NCI-H128 (cell line): ENCODE results near the gene ALDH2.
"Not testable (repeated sequence)": the region's sequence is repeated elsewhere in the genome, so short reads cannot be mapped to it uniquely, and the experiment has no call there.

Experiments used
- DNase-seq: peaks from one replicate; lab custom pipeline; 2025; ENCODE audit not compliant: unreplicated experiment; lab: John Stamatoyannopoulos, UW

The ALDH2 gene

GRCh38 chr12:111766608-111767361 lies at the start of gene ALDH2:
Gene ALDH2, plus strand, starts transcription at chr12:111766933. Its CDS starts 50 bp downstream, at chr12:111766983.
- no peak for DNase-seq

DNA sequence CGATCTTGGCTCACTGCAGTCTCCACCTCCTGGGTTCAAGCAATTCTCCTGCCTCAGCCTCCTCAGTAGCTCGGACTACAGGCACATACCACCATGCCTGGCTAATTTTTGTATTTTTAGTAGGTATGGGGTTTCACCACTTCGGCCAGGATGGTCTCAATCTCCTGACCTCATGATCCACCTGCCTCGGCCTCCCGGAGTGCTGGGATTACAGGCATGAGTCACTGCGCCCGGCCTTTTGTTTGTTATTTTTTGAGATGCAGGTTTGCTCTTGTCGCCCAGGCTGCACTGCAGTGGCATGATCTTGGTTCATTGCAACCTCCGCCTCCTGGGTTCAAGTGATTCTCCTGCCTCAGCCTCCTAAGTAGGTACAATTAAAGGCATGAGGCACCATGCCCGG lies 47.4 kb upstream of the ALDH2 start:
- not testable (repeated sequence) for DNase-seq

DNA sequence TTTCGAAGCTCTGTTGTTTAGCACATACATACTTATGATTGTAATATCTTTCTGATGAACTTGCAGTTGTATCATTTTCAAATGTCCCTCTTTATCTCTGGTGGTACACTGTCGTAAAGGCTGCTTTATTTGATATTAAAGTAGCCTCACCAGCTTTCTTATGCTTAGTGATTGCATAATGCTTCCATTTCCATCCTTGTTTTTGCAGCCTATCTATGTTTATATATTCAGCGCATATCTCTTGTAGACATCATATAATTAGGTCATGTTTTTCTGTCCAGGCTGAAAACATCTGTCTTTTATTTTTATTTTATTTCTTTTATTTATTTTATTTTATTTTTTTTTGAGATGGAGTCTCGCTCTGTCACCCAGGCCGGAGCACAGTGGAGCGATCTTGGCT lies 46.3 kb upstream of the ALDH2 start:
- no peak for DNase-seq

DNA sequence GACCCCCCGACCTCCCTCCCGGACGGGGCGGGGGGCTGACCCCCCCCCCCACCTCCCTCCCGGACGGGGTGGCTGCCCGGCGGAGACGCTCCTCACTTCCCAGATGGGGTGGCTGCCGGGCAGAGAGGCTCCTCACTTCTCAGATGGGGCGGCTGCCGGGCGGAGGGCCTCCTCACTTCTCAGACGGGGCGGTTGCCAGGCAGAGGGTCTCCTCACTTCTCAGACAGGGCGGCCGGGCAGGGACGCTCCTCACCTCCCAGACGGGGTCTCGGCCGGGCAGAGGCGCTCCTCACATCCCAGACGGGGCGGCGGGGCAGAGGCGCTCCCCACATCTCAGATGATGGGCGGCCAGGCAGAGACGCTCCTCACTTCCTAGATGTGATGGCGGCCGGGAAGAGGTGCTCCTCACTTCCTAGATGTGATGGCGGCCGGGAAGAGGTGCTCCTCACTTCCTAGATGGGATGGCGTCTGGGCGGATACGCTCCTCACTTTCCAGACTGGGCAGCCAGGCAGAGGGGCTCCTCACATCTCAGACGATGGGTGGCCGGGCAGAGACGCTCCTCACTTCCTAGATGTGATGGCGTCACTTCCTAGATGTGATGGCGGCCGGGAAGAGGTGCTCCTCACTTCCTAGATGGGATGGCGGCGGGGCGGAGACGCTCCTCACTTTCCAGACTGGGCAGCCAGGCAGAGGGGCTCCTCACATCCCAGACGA lies 42.9 kb upstream of the ALDH2 start:
- DNase-seq, result not testable (repeated sequence)

DNA sequence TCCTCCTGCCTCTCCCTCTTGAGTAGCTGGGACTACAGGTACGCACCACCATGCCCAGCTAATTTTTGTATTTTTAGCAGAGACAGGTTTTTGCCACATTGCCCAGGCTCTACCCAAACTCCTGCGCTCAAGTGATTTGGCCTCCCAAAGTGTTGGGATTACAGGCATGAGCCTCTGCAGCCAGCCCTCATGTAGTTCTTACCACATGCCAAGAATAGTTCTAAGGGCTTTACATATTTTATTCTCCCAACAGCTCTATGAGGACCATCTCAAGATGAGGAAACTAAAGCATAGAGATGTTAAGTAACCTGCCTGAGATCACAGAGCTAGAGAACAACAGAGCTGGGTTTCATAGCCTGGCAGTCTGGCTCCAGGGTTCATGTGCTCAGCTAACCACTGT lies 37.9 kb upstream of the ALDH2 start:
- no peak for DNase-seq

DNA sequence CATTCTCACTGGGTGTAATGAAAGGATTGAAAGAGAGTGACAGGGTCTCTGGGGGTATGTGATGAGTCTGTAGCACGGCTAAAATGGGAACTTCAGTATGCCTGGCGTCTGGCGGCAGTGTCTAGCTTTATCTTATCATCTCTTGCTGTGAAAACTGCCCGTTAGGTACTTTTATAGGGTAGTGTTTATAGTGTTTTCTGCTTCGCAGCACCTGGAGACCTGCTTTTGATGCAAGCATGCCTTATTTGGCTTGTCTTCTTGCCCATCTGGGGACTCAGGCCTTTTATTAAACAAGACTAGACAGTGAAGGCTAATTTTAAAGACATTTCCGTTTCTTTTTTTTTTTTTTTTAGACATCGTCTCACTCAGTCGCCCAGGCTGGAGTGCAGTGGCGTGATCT lies 36.3 kb upstream of the ALDH2 start:
- no peak for DNase-seq

DNA sequence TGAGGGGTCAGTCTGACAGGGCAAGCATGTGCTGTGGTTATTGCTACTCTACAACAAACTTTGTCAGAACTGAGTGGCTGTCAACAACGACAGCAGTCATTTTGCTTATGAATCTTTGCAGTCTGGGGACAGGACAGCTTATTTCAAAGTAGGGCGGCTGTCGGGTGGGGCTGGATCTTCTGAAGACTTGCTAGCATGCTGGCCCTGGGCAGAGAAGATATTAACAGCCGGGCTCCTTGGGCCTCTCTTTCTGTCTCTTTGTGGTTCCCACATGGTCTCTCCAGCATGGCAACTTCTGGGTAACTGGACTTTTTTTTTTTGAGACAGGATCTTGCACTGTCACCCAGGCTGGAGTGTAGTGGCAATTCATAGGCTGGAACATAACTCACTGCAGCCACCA lies 33.9 kb upstream of the ALDH2 start:
- DNase-seq, result no peak

- no peak for DNase-seq
These were observed 33.3 kb upstream of the ALDH2 start for GRCh38 chr12:111733340-111733915.

- not testable (repeated sequence) for DNase-seq
These were observed 27.2 kb upstream of the ALDH2 start for GRCh38 chr12:111739524-111739923.

- DNase-seq, result no peak
These were observed 25.4 kb upstream of the ALDH2 start for GRCh38 chr12:111741235-111741812.

GRCh38 chr12:111745211-111745610 lies 21.5 kb upstream of the ALDH2 start:
- DNase-seq, result no peak

- DNase-seq, result no peak
These were observed 19.4 kb upstream of the ALDH2 start for GRCh38 chr12:111747333-111747732.

- no peak for DNase-seq
These were observed 18.5 kb upstream of the ALDH2 start for GRCh38 chr12:111748151-111748672.

DNA sequence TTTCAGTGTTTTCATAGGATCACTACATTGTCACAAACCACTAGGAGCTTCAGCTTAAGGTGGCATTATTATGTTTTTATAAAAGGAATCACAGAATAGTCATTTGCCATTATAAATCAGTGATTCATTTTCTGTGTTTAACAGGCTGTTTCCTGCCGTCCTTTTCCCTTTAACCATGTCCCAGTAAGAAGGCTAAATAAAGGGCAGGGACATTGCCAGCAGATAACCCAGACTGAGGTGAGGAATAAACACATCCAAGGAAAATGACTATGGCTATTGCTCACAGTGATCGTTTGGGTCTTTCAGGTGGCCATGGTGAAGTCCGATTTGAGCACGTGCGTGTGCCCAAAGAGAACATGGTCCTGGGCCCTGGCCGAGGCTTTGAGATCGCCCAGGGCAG lies 17.9 kb upstream of the ALDH2 start:
- no peak for DNase-seq

DNA sequence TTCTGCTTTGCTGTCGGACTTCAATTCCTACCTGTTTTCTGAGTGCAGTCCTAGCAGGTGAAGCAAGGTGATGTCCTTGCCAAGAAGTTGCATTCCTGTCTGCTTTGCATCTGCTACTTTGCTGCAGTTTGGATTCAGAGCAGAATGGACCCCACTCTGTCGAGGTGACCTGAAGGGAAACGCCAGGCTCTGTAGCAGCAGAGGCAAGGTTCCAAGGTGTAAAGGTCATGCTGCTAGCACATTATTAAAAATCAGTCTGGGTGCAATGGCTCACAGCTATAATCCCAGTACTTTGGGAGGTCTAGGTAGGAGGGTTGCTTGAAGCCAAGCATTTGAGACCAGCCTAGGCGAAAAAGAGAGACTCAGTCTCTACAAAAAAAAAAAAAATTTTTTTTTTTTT lies 17.3 kb upstream of the ALDH2 start:
- no peak for DNase-seq

DNA sequence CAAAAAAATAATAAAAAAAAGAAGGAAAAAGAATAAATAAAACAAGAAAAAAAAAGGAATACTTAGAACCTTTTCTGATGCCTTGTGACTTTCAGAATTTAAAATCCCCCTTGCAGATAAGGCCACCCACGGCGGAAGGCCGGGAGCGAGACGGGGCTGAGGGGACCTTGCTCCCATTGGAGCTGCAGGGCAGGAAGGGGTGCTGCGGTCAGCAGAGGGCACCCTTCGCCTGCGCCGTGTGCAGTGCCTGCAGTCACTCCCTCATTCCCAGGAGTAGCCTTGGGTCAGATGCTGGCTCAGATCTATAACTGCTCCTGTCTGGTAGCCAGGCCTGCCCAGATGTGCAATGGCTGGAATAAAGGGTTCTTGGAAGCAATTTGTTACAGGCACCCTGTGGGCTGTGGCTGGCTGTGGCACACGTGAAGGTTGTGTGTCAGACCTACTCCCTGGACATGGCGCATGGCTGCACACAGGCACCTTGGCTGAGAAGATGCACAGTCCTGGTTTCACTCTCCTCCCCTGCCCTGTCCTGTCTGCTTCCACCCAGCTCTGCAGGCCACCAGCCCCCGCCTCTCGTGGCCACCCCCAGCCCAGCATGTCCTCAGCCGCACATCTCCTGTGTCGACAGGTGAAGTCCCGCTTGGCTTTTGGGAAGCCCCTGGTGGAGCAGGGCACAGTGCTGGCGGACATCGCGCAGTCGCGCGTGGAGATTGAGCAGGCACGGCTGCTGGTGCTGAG lies 13.4 kb upstream of the ALDH2 start:
- no peak for DNase-seq

DNA sequence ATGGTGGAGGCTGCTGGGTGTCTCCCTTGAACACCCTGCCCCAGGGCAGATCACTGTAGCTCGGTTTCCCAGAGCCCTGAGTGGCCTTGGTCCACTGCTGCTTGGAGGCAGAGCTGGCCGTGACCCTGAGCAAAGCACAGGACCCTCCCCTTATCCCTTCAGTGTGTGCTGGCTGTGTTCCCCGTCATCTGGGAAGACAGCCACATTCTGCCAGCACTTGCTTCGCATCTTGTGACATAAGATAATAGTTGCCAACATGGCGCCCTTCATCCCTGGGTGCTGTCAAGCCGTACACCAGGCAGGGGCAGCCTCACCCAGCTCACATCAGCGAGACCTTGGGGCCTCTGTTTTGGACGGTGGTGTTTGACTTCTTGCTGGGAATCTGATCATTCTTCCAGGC lies 12.1 kb upstream of the ALDH2 start:
- DNase-seq, result no peak

DNA sequence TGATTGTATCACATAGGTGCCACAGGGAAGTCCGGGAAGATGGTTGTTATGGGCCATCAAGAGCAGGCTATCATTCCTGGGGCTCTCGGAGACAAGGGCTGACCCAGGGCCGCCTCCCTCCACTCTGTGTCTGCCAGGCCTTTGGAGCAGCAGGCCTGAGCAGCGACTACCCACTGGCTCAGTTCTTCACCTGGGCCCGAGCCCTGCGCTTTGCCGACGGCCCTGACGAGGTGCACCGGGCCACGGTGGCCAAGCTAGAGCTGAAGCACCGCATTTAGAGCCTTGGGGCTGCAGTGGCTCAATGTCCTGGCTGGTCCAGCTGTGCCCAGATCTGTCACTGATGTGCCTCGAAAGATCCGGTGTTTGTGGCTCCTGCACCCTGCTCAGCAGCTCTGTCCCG lies 10.5 kb upstream of the ALDH2 start:
- DNase-seq, result no peak

DNA sequence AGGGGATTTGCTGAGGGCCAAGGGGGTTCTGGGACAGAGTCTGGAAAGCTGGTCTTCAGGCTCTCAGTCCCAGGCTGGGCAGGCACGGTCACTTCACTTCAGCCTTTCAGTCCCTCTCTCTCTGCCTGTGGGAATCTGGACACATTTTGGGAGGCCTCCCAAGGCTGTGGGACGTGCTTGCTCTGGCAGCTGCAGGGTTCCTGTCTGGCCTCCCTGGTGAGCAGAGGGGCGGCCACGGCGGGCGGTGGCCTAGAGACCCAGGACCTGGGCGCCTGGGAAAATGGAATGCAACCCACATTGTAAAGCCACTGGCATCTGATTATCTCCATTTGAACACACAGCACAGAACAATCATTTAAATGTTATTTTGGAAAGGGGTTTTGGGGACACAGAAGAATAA lies 10.1 kb upstream of the ALDH2 start:
- no peak for DNase-seq

DNA sequence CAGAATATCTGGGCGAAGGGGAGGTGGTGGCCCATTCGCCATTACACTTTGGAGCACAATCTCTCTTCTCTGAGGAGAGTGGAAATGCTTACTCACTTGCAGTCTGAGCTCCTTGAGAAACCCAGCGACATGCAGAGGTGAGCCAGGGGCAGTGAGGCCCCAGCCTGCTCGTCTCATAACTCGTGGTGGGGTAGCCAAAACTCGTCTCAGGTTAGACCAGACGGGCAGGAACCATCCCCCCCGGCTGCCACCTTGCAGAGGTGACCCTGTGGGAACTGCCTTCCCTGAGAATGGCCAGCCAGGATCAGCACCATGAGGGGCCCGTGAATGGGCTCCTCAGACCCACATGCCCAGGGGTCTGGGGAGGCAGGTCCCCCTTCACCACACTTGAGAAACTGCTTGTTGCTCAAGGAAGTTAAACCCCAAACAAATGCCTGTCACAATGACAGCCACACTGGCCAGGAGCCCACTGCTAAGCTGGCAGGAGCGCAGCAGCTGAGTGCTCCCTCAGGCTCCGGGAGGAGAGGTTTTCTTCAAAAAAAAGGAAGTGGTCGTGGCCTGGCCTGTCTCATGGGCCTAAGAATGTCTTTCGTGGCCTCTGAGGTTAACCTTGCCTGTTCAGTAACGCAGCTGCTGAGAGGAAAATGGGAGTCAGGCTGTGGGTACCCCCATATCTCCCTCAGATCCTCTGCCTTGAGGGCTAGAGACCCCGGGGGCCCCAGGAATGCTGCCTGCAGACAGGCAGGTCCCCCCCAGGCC lies 9.2 kb upstream of the ALDH2 start:
- DNase-seq, result no peak
